Kidney (tissue), 14 donors: ENCODE data around the gene SMIM3. TPM values are rescaled to one million over a fixed set of nuclear protein-coding genes. Genes with fewer than 3 reads are reported as not detected.

ENCODE experiments used
- DNase-seq, 5 donors: peaks; one replicate each; pipeline ENCODE4 v3.0.0-alpha.2; 2013 to 2020
- FAIRE-seq: peaks from 2 replicates; lab custom pipeline; 2012; peaks lifted over from hg19 to GRCh38; lab: Jason Lieb, UNC
- H3K27ac ChIP-seq, 2 donors: one replicate each; pipeline ENCODE4 v1.7.0; 2013; ENCODE audit warnings: low read depth in 2 of 2, low read length in 2 of 2, inconsistent platforms in 1 of 2
- H3K27me3 ChIP-seq: one replicate; pipeline ENCODE4 v1.7.1; 2013; ENCODE audit warnings: low read length, inconsistent platforms; ENCODE audit not compliant: control insufficient read depth, insufficient read depth
- H3K36me3 ChIP-seq, 3 donors: one replicate each; pipeline versions ENCODE4 v1.7.0 to v1.7.1; 2013; ENCODE audit warnings: low read length in 3 of 3, control low read depth in 1 of 3, inconsistent platforms in 1 of 3; ENCODE audit not compliant: insufficient read depth in 3 of 3, control insufficient read depth in 2 of 3
- H3K4me1 ChIP-seq, 3 donors: one replicate each; pipeline versions ENCODE4 v1.7.0 to v1.7.1; 2013; ENCODE audit warnings: low read length in 3 of 3, inconsistent platforms in 1 of 3, low read depth in 1 of 3; ENCODE audit not compliant: control insufficient read depth in 2 of 3, insufficient read depth in 2 of 3
- H3K4me3 ChIP-seq, 3 donors: one replicate each; pipeline versions ENCODE4 v1.7.0 to v1.8.1; 2013; ENCODE audit warnings: low read length in 3 of 3, control low read depth in 1 of 3, inconsistent platforms in 1 of 3
- H3K9ac ChIP-seq, 3 donors: one replicate each; pipeline versions ENCODE4 v1.7.0 to v1.7.1; 2013; ENCODE audit warnings: low read length in 3 of 3, control low read depth in 1 of 3, inconsistent platforms in 1 of 3
- H3K9me3 ChIP-seq, 3 donors: one replicate each; pipeline versions ENCODE4 v1.7.0 to v1.7.1; 2013; ENCODE audit warnings: low read length in 3 of 3, control low read depth in 1 of 3, inconsistent platforms in 1 of 3; ENCODE audit not compliant: control insufficient read depth in 2 of 3, insufficient read depth in 1 of 3
- CTCF ChIP-seq: IDR thresholded peaks from 3 replicates; pipeline ENCODE4 v1.5.1; 2012; ENCODE audit warnings: mild to moderate bottlenecking, moderate library complexity, borderline replicate concordance; ENCODE audit not compliant: insufficient read depth; ENCODE audit errors: extremely low read depth
- intact Hi-C: fragments of 100-400 bp; cut with DNase I; formaldehyde crosslinking; loops from one replicate; pipeline ENCODE4 v1.11.1; 2022
- polyA plus RNA-seq: library from polyadenylated mRNA; stranded (reverse); fragments of 350-450 nt; fragmentation: Illumina TruSeq; extraction: RNeasy Lipid Tissue Mini Kit (QIAGEN cat#74804); gene quantifications from one replicate; pipeline ENCODE4 v1.2.3, GENCODE V29; 2014; ENCODE audit warnings: low read depth, low replicate concordance; ENCODE audit not compliant: insufficient read depth
- total RNA-seq: library from RNA; stranded (reverse); fragmentation: NEBNext Ultra II Directional; extraction: Animal tissue kit (Norgen Biotek cat#: 25700); gene quantifications from one replicate; pipeline ENCODE4 v1.2.1, GENCODE V29; 2021
- donor health status: control.
- donor health status: control.
- donor health status: control.
- donor health status: control.
- donor health status: control.
- donor health status: DM: yes; HTN: yes; CAD: no.
- donor health status: Normal renal cell carcinoma (clear cell type).

Gene SMIM3
- total and polyA plus RNA-seq, 2 donors from 2014 or later, result 23.0 to 23.9 TPM

GRCh38 chr5:150786876-150787275 is 8.3 kb downstream of the SMIM3 start:
- H3K36me3 ChIP-seq, result no peaks in the 10 kb centered on the region
- no peaks in the 10 kb centered on the region for H3K9me3 ChIP-seq
- H3K27ac ChIP-seq, result no peak overlapping the region
- H3K4me3 ChIP-seq, result no peak overlapping the region
- peaks cover 7 to 27% (median 23%) of the 10 kb centered on the region in 3 donors for H3K4me1 ChIP-seq
- no peak for TF ChIP-seq CTCF
- no peaks in the 10 kb centered on the region for H3K27me3 ChIP-seq
- FAIRE-seq, result no peak
- intact Hi-C loops, result no loop called here
- no peak overlapping the region for H3K9ac ChIP-seq
- no peak for DNase-seq

- Histone ChIP-seq H3K27me3 (no peaks in the 10 kb centered on the region), H3K9me3 (no peaks in the 10 kb centered on the region), H3K36me3 (no peaks in the 10 kb centered on the region), H3K4me1 (peaks cover 7 to 20% (median 19%) of the 10 kb centered on the region in 3 donors), H3K27ac (peak overlapping the region in 1 of 2 donors; percentile 12), H3K4me3 (no peak overlapping the region), H3K9ac (no peak overlapping the region)
- intact Hi-C loops, result no loop called here
- TF ChIP-seq CTCF, result no peak
- FAIRE-seq (peak; percentile 70), DNase-seq (no peak)
Observed at GRCh38 chr5:150787656-150788055, 9.1 kb downstream of the SMIM3 start.

DNA sequence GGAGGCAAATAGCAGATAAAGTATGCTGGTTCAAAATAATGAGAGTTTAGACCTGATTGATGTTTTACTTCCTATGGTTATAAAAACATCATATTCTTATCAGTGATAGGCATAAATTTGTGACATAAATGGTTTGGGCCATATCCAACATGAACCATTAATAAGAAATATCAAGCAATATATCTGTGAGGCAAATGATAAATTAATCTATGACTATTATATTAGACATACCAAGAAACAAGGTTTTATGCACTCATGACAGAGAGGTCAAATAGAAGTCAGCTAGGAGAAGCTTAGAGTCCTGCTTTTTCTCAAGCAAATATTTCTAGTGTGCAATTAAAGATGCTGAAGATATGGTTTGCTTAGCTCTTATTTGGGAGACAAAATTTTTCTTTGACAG is 10.4 kb downstream of the SMIM3 start:
- DNase-seq (peak in 2 of 5 donors; percentile 44 to 55), FAIRE-seq (no peak)
- H3K4me3 ChIP-seq, result no peak overlapping the region
- no peak for TF ChIP-seq CTCF
- H3K4me1 ChIP-seq, result peaks cover 0 to 12% (median 11%) of the 10 kb centered on the region in 3 donors
- no peak overlapping the region for H3K9ac ChIP-seq
- intact Hi-C loops, result no loop called here
- no peaks in the 10 kb centered on the region for H3K36me3 ChIP-seq
- no peaks in the 10 kb centered on the region for H3K9me3 ChIP-seq
- H3K27me3 ChIP-seq, result no peaks in the 10 kb centered on the region
- peak overlapping the region in 1 of 2 donors; percentile 10 for H3K27ac ChIP-seq

GRCh38 chr5:150789450-150789849 is 10.9 kb downstream of the SMIM3 start:
- Histone ChIP-seq H3K9me3 (no peaks in the 10 kb centered on the region), H3K9ac (no peak overlapping the region), H3K4me3 (no peak overlapping the region), H3K27me3 (no peaks in the 10 kb centered on the region), H3K36me3 (no peaks in the 10 kb centered on the region), H3K27ac (peak overlapping the region; percentile 10 to 54), H3K4me1 (peaks cover 0 to 11% (median 9%) of the 10 kb centered on the region in 3 donors)
- DNase-seq (no peak), FAIRE-seq (no peak)
- TF ChIP-seq CTCF, result no peak
- intact Hi-C loops, result no loop called here
